HK-2 (cell line): ENCODE data around the gene PUSL1.
A peak's percentile ranks its signal among the peaks of the same experiment; 100 is the strongest.

ENCODE experiments used
- DNase-seq: peaks from one replicate; pipeline ENCODE4 v3.0.0-alpha.2; 2018; ENCODE audit not compliant: unreplicated experiment

Gene PUSL1

DNA sequence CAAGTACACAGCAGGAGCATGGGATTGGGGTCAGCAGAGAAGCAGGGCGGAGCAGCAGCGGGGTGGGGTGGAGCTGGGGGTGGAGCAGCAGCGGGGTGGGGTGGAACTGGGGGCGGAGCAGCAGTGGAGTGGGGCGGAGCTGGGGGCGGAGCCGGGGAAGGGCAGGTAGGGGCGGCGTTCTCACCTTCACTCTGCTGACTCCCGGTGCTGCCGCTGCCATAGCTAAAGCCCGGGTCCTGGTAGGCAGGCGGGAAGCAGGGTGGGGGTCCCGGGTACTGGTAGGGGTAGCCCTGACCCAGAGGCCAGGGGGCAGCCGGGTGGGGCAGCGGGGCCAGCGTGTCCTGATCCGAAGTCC is 29.4 kb downstream of the PUSL1 start:
- no peak for DNase-seq

GRCh38 chr1:1338278-1338677 is 29.9 kb downstream of the PUSL1 start:
- no peak for DNase-seq

- no peak for DNase-seq
These were observed 31.8 kb downstream of the PUSL1 start for GRCh38 chr1:1340185-1340584.

- no peak for DNase-seq
These were observed 32.6 kb downstream of the PUSL1 start for GRCh38 chr1:1340791-1341548.

DNA sequence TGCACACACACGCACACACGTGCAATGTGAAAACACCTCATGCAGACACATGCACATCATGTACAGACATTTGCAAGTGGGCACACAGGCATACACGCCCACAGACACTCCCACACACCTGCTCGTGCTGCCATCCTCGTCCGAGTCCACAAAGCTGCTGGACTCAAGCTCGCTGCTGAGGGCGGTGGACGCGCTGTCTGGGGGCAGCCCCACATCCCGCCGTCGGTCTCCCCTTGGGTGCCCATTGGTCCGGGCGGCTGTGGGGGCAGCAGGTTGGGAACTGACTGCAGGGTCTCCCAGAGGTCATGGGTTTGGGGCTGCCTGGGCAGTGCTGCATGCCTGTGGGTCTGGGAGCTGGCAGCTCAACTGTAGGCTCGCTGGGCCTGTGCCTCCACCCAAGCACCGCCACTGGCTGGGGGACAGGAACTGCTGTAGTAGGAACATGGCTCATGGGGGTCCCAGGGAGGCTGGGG is 33.2 kb downstream of the PUSL1 start:
- no peak for DNase-seq

DNA sequence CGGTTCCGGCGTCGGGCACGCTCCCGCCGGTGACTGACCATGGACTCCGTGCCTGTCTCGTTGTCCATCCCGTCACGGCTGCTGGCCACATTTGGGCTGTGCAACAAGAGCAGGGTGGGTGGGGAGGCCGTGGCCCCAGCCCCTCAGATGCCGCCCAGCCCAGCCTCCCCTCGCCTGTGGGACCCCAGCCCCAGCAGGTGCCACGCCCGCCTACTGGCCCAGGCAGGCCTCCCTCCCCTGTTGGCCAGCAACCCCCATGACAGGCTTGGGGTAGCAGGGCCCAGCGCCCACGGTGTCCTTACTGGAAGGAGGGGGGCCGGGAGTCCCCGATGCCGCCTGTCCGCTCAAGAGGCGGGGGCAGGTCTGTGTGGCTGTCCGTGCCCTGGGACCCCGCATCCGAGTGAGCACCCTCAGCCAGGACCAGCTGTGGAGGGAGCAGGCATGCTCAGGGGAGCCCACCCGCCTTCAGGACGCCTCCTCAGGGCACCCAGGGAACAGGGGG is 33.7 kb downstream of the PUSL1 start:
- DNase-seq, result no peak

- DNase-seq, result no peak
These were observed 34.3 kb downstream of the PUSL1 start for GRCh38 chr1:1342584-1343115.

DNA sequence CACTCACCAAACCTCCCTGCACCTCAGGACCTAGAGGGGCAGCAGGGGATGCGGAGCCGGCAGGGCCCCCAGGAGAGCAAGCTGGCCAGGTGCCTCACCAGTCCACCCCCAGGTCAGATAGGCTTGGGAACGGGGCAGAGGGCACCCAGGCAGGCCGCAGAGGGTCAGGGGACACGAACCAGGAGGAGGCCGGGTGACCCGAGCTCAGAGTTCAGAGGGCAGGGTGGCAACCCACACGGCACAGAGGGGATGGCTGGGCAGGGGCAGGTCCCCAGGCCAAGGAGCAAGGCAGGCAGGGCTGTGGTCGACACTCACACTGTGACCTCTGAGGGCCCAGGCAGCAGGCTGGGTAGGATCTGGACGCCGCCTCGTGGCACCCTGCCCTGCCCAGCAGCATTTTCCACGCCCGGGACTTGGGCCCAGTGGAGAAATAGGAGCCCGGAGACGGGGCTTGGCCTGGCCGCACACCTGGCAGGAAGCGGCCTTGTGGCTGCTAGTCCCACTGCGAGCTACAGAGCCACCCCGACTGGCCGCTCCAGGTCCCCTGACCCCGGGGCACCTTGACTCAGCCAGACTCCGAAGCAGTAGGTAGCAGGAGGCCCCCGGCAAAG is 35.5 kb downstream of the PUSL1 start:
- DNase-seq, result no peak

- DNase-seq, result peak; percentile 86
These were observed 36.4 kb downstream of the PUSL1 start for GRCh38 chr1:1344655-1345361.

DNA sequence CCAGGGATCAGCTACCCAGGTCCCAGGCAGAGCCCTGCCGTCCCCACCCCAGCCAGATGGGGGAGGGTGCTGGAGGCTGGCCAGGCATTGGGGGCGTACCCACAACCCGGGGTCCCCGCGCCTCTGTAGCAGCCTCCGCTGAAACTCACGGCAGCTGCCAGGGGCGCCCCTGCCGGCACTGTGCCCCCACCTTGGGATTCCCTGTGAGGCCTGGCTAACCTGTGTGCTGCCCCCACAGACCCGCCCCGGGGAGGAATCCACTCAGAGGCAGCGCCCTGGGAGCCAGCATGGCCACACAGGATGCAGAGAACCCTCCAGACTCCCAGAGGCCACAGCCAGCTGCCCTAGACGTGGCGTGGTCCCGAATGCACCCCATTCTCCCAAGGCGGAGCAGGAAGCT is 37.0 kb downstream of the PUSL1 start:
- no peak for DNase-seq

DNA sequence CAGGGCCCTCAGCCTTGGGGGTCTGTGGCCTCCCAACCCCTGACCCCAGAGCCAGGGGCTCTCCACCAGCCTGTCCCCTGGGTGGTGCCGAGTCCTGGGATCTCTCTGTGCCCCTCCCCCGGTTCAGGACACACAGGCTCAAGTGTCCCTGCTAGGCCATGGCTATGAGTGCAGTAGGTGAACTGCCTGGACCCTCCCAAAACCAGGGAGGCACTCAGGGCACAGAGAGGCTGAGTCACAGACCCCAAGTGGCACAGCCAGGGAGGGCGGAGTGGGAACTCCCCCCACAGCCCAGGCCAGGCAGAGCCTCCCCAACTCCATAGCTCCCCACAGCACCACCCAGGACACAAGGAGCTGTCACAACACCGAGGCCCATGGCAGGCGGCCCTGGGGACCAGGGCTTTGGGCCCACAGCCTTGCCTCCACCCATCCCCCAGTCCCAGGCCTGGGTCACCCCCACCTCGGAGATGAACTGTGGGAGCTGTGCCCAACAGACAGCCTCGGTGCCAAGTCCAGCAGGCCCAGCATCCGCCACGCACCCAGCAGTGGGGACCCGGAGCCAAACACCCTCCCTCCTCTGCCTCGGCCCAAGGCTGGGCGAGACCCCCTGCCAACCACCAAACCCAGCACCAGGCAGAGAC is 37.6 kb downstream of the PUSL1 start:
- no peak for DNase-seq

- DNase-seq, result no peak
These were observed 38.1 kb downstream of the PUSL1 start for GRCh38 chr1:1346501-1346890.

- DNase-seq, result no peak
These were observed 38.7 kb downstream of the PUSL1 start for GRCh38 chr1:1347026-1347595.

DNA sequence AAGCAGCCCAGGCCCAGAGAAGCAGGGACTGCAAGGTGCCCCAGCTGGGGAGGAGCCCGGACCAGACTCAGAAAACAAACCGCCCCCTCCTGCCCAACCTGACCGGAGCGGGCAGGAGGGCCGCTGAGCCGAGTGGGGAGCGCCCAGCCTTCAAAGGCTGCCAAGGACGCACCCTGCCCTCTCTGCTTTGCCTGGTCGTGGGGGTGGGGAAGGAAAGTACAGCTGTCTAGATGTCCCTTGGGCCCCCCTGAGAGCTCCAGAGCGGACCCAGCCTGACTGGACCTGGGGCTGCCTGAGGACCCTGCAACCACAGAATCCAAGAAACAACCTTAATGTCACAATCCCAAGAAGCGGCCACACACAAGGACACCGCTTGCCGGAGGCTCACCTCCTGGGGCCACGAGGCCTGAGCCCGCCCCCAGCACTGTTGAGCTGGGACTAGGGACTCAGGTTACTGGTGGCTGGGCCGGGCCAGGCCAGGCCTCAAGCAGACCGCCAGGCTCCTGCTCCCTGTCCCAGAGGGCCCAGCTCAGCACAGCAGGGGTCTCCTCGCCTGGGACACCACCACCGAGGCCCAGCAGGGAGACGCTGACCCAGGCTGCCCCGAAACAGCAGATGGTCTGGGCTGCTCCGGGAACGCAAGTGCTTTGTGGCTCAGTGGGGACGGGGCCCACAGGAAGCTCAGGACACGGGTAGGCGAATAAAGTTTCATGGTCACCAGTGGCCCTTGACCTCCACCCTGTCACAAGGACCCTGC is 39.4 kb downstream of the PUSL1 start:
- peak; percentile 63 for DNase-seq

- DNase-seq, result peak; percentile 49
These were observed 40.2 kb downstream of the PUSL1 start for GRCh38 chr1:1348420-1349255.

DNA sequence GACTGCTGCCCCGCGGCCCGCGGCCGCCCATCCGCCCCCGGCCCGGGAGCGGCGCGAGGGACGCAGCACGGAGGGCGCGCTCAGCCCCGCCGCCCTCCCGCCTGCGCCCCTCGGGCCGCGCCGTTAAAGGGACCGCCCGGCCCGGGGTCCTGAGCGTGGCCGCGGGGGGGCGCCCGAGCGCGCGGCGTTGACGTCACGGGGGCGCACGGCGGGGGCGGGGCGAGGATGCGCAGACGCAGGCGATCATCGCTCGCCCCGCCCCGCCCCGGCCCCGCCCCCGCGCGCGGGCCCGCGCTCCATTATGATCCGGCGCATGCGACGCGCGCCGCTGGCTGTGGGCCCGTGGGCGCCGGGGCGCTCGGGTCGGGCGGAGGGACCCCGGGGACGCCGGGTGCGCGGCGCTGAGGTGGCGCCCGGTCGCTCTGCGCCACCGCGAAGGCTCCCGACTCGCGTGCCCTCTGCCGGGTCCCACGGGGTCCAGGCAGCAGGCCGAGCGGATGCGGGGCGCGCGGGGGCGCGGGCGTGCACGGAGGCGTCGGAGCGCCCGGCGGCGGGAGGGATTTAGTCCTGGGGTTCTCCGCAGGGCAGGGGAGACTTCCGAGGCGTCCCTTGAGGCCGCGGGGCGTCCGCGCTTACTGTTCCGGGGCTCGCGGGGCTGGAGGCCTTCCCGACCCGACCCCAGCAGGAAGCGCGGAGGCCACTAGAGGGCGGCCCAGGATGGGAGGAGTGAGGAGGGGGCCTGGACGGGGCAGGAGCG is 41.0 kb downstream of the PUSL1 start, which contains the start of gene DVL1:
TSS of gene DVL1 (minus strand) at position 163 of the 757 bp plus-strand sequence. CDS start 353 bp downstream, outside the sequence.
- peak; percentile 65 for DNase-seq

GRCh38 chr1:1351511-1352427 is 43.4 kb downstream of the PUSL1 start:
- no peak for DNase-seq

DNA sequence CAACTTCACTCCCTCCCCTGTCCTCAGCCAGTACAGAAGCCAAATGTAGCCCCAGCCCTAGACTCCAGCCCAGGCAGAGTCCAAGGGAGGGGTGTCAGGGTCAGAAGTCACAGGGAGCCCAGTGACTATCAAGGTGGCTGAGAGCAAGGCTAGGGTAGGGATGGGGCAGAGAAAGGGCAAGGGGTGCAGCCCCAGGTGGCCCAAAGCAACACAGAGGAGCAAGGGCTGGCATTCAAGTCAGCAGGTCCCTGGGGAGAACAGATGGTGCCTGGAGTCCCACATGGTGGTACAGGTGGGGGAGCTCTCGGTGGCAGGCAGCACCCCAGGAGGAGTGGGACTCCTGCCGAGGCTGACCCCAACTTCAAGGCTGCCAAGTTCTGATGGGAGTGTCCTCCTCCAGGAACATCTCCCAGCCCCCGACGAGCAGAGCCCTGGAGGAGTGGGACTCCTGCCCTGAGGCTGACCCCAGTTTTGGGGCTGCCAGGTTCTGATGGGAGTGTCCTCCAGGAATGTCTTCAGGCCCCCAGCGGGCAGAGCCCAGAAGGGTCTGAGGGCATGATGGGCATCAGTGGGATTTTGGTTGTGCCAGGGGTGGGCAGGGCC is 44.5 kb downstream of the PUSL1 start:
- DNase-seq, result no peak
